Activated CD4-positive, alpha-beta T cell treated with anti-CD3 and anti-CD28 coated beads, Interleukin-2, amount 10 ng/mL, durations not matched to agents 24 days and 14 days (primary cell): Measurements from ENCODE around the gene RAB6A. TPM values are rescaled to one million over a fixed set of nuclear protein-coding genes. Genes with fewer than 3 reads are reported as not detected.
A peak's percentile ranks its signal among the peaks of the same experiment; 100 is the strongest.

ENCODE experiments used
- DNase-seq: peaks from one replicate; pipeline ENCODE4 v3.0.0; 2022
- H3K27ac Mint-ChIP-seq: one replicate; pipeline ENCODE4 v1.8.0; 2022; ENCODE audit warnings: mild to moderate bottlenecking, mixed read lengths
- H3K27me3 Mint-ChIP-seq: one replicate; pipeline ENCODE4 v1.8.0; 2022; ENCODE audit warnings: mixed read lengths
- H3K36me3 Mint-ChIP-seq: one replicate; pipeline ENCODE4 v1.8.0; 2022; ENCODE audit warnings: low read depth, mild to moderate bottlenecking, mixed read lengths
- H3K4me1 Mint-ChIP-seq: one replicate; pipeline ENCODE4 v1.8.0; 2021; ENCODE audit warnings: mixed read lengths
- H3K4me3 Mint-ChIP-seq: one replicate; pipeline ENCODE4 v1.8.0; 2022; ENCODE audit warnings: mild to moderate bottlenecking, moderate library complexity, mixed read lengths
- H3K9me3 Mint-ChIP-seq: one replicate; pipeline ENCODE4 v1.8.0; 2021; ENCODE audit warnings: mixed read lengths
- intact Hi-C: fragments of 100-400 bp; cut with micrococcal nuclease; formaldehyde crosslinking; loops from one replicate; pipeline ENCODE4 v1.15.1; 2023
- total RNA-seq: library from RNA; stranded (reverse); gene quantifications from 2 replicates; pipeline ENCODE4 v1.2.3, GENCODE V29; 2022

Gene RAB6A
- total RNA-seq, 1 donor from 2014 or later = 79.5 TPM

GRCh38 chr11:73651252-73651651, 109.6 kb downstream of the RAB6A start:
- H3K9me3 Mint-ChIP-seq = no peaks in the 10 kb centered on the region
- no peaks in the 10 kb centered on the region for H3K27me3 Mint-ChIP-seq
- no peak overlapping the region for H3K4me3 Mint-ChIP-seq
- DNase-seq = no peak
- intact Hi-C loops = no loop called here
- no peak overlapping the region for H3K27ac Mint-ChIP-seq
- no peaks in the 10 kb centered on the region for H3K36me3 Mint-ChIP-seq
- H3K4me1 Mint-ChIP-seq = peaks cover 11% of the 10 kb centered on the region

- no peaks in the 10 kb centered on the region for H3K36me3 Mint-ChIP-seq
- DNase-seq = no peak
- H3K27ac Mint-ChIP-seq = no peak overlapping the region
- H3K4me3 Mint-ChIP-seq = no peak overlapping the region
- H3K27me3 Mint-ChIP-seq = no peaks in the 10 kb centered on the region
- H3K9me3 Mint-ChIP-seq = no peaks in the 10 kb centered on the region
- peaks cover 11% of the 10 kb centered on the region for H3K4me1 Mint-ChIP-seq
- intact Hi-C loops = no loop called here
Observed at GRCh38 chr11:73650400-73650799, 110.5 kb downstream of the RAB6A start.

GRCh38 chr11:73649206-73649605, 111.7 kb downstream of the RAB6A start:
- no peaks in the 10 kb centered on the region for H3K9me3 Mint-ChIP-seq
- H3K4me1 Mint-ChIP-seq = peaks cover 11% of the 10 kb centered on the region
- peaks cover 3% of the 10 kb centered on the region for H3K27me3 Mint-ChIP-seq
- H3K27ac Mint-ChIP-seq = no peak overlapping the region
- no peak for DNase-seq
- no peaks in the 10 kb centered on the region for H3K36me3 Mint-ChIP-seq
- intact Hi-C loops = no loop called here
- no peak overlapping the region for H3K4me3 Mint-ChIP-seq

- H3K4me3 Mint-ChIP-seq = no peak overlapping the region
- peaks cover 11% of the 10 kb centered on the region for H3K4me1 Mint-ChIP-seq
- no peaks in the 10 kb centered on the region for H3K36me3 Mint-ChIP-seq
- no peak overlapping the region for H3K27ac Mint-ChIP-seq
- no peaks in the 10 kb centered on the region for H3K9me3 Mint-ChIP-seq
- intact Hi-C loops = no loop called here
- peaks cover 3% of the 10 kb centered on the region for H3K27me3 Mint-ChIP-seq
- DNase-seq = no peak
Observed at GRCh38 chr11:73648571-73649046, 112.3 kb downstream of the RAB6A start.

GRCh38 chr11:73648121-73648520, 112.8 kb downstream of the RAB6A start:
- Mint-ChIP-seq H3K4me3 (no peak overlapping the region), H3K4me1 (peaks cover 11% of the 10 kb centered on the region), H3K27me3 (peaks cover 3% of the 10 kb centered on the region), H3K27ac (no peak overlapping the region), H3K36me3 (no peaks in the 10 kb centered on the region), H3K9me3 (no peaks in the 10 kb centered on the region)
- intact Hi-C loops = no loop called here
- no peak for DNase-seq

GRCh38 chr11:73647459-73648100, 113.3 kb downstream of the RAB6A start:
- H3K36me3 Mint-ChIP-seq = no peaks in the 10 kb centered on the region
- H3K4me1 Mint-ChIP-seq = peaks cover 11% of the 10 kb centered on the region
- intact Hi-C loops = loop anchor here (2.0 kb wide), 1 partner anchor 49 kb away; the partner anchor contains the start of gene FAM168A
- H3K9me3 Mint-ChIP-seq = no peaks in the 10 kb centered on the region
- H3K27ac Mint-ChIP-seq = no peak overlapping the region
- DNase-seq = peak; percentile 96
- peak overlapping the region; percentile 75 for H3K4me3 Mint-ChIP-seq
- peaks cover 3% of the 10 kb centered on the region for H3K27me3 Mint-ChIP-seq

GRCh38 chr11:73645972-73646631, 114.8 kb downstream of the RAB6A start, which contains the start of gene PLEKHB1:
Gene PLEKHB1, plus strand, starts transcription at chr11:73646581. Its CDS starts 28 bp downstream, at chr11:73646609.
- no peak for DNase-seq
- H3K27ac Mint-ChIP-seq = no peak within 1 kb of the TSS
- intact Hi-C loops = loop anchor here (2.0 kb wide), 1 partner anchor 47 kb away; the partner anchor contains the start of gene FAM168A
- no peaks in the 10 kb centered on the region for H3K36me3 Mint-ChIP-seq
- peaks cover 11% of the 10 kb centered on the region for H3K4me1 Mint-ChIP-seq
- peak within 1 kb of the TSS; percentile 75 for H3K4me3 Mint-ChIP-seq
- peaks cover 3% of the 10 kb centered on the region for H3K27me3 Mint-ChIP-seq
- H3K9me3 Mint-ChIP-seq = no peaks in the 10 kb centered on the region

GRCh38 chr11:73645121-73645969, 115.5 kb downstream of the RAB6A start:
- Mint-ChIP-seq H3K27ac (no peak overlapping the region), H3K36me3 (no peaks in the 10 kb centered on the region), H3K4me1 (peaks cover 16% of the 10 kb centered on the region), H3K27me3 (peaks cover 3% of the 10 kb centered on the region), H3K9me3 (no peaks in the 10 kb centered on the region), H3K4me3 (no peak overlapping the region)
- no peak for DNase-seq
- intact Hi-C loops = no loop called here

- Mint-ChIP-seq H3K36me3 (no peaks in the 10 kb centered on the region), H3K4me1 (peaks cover 6% of the 10 kb centered on the region), H3K27me3 (peaks cover 3% of the 10 kb centered on the region), H3K4me3 (no peak overlapping the region), H3K27ac (no peak overlapping the region), H3K9me3 (no peaks in the 10 kb centered on the region)
- DNase-seq = no peak
- intact Hi-C loops = no loop called here
Observed at GRCh38 chr11:73641668-73642067, 119.2 kb downstream of the RAB6A start.

GRCh38 chr11:73640592-73640991, 120.3 kb downstream of the RAB6A start:
- peaks cover 3% of the 10 kb centered on the region for H3K27me3 Mint-ChIP-seq
- no peak for DNase-seq
- H3K4me1 Mint-ChIP-seq = peaks cover 6% of the 10 kb centered on the region
- H3K27ac Mint-ChIP-seq = no peak overlapping the region
- peaks cover 3% of the 10 kb centered on the region for H3K9me3 Mint-ChIP-seq
- H3K36me3 Mint-ChIP-seq = no peaks in the 10 kb centered on the region
- intact Hi-C loops = no loop called here
- H3K4me3 Mint-ChIP-seq = no peak overlapping the region

GRCh38 chr11:73637012-73637411, 123.9 kb downstream of the RAB6A start:
- intact Hi-C loops = no loop called here
- no peaks in the 10 kb centered on the region for H3K27me3 Mint-ChIP-seq
- no peak for DNase-seq
- H3K27ac Mint-ChIP-seq = no peak overlapping the region
- H3K36me3 Mint-ChIP-seq = no peaks in the 10 kb centered on the region
- H3K4me1 Mint-ChIP-seq = peaks cover 10% of the 10 kb centered on the region
- peaks cover 3% of the 10 kb centered on the region for H3K9me3 Mint-ChIP-seq
- no peak overlapping the region for H3K4me3 Mint-ChIP-seq

GRCh38 chr11:73636249-73636648, 124.6 kb downstream of the RAB6A start:
- intact Hi-C loops = no loop called here
- no peak overlapping the region for H3K27ac Mint-ChIP-seq
- no peak for DNase-seq
- no peaks in the 10 kb centered on the region for H3K27me3 Mint-ChIP-seq
- H3K4me3 Mint-ChIP-seq = no peak overlapping the region
- peaks cover 10% of the 10 kb centered on the region for H3K4me1 Mint-ChIP-seq
- peaks cover 3% of the 10 kb centered on the region for H3K9me3 Mint-ChIP-seq
- H3K36me3 Mint-ChIP-seq = no peaks in the 10 kb centered on the region

GRCh38 chr11:73635721-73636120, 125.2 kb downstream of the RAB6A start:
- H3K9me3 Mint-ChIP-seq = peaks cover 3% of the 10 kb centered on the region
- intact Hi-C loops = no loop called here
- no peak for DNase-seq
- H3K27me3 Mint-ChIP-seq = no peaks in the 10 kb centered on the region
- no peaks in the 10 kb centered on the region for H3K36me3 Mint-ChIP-seq
- no peak overlapping the region for H3K27ac Mint-ChIP-seq
- H3K4me3 Mint-ChIP-seq = no peak overlapping the region
- peaks cover 9% of the 10 kb centered on the region for H3K4me1 Mint-ChIP-seq

GRCh38 chr11:73633999-73634398, 126.9 kb downstream of the RAB6A start:
- no peaks in the 10 kb centered on the region for H3K36me3 Mint-ChIP-seq
- peaks cover 4% of the 10 kb centered on the region for H3K4me1 Mint-ChIP-seq
- H3K27ac Mint-ChIP-seq = no peak overlapping the region
- peaks cover 3% of the 10 kb centered on the region for H3K9me3 Mint-ChIP-seq
- H3K27me3 Mint-ChIP-seq = no peaks in the 10 kb centered on the region
- intact Hi-C loops = no loop called here
- no peak overlapping the region for H3K4me3 Mint-ChIP-seq
- DNase-seq = no peak
